K562 (cell line): ENCODE data around the gene RIC3. TPM values are rescaled to one million over a fixed set of nuclear protein-coding genes. Genes with fewer than 3 reads are reported as not detected.

Experiments
- ATAC-seq: fragments of 200-7000 bp; cut with Tn5 transposase; 3 replicates; pipeline ENCODE4 v1.9.1; 2020; ENCODE audit warnings: moderate library complexity
- BruUV-seq: library from RNA; stranded (reverse); fragments of 400-500 nt; replicated peaks from 2 replicates; lab custom pipeline; 2021; lab: Mats Ljungman, UMichigan
- CTCF ChIA-PET: fragments of 300-600 bp; formaldehyde crosslinking; extraction: SDS; loops from one replicate; lab custom pipeline; 2021; ENCODE audit warnings: low intra/inter-chr PET ratio; lab: Yijun Ruan, JAX
- POLR2A ChIA-PET: fragments of 300-600, 350-650 bp; sonication (Branson Sonifier 250); formaldehyde crosslinking; extraction: SDS; loops from one replicate; lab custom pipeline; 2021; ENCODE audit warnings: antibody characterized with exemption, inconsistent platforms; lab: Yijun Ruan, JAX
- DNase-seq, 4 experiments: peaks; one replicate each; pipeline versions ENCODE4 v3.0.0 to v3.0.0-alpha.2; 2011 to 2018; ENCODE audit warnings: low spot score in 3 of 4, mixed read lengths in 3 of 4; ENCODE audit errors: extremely low read depth in 1 of 4
- FAIRE-seq: peaks from 2 replicates; lab custom pipeline; 2011; peaks lifted over from hg19 to GRCh38; lab: Jason Lieb, UNC
- H2AFZ ChIP-seq: 2 replicates; pipeline ENCODE4 v1.6.0; 2011; ENCODE audit warnings: low read depth, low read length, control low read depth, inconsistent platforms
- H3K27ac ChIP-seq: fragments of 200-600 bp; 3 replicates; pipeline ENCODE4 v1.8.0; 2011; ENCODE audit warnings: low read depth, mild to moderate bottlenecking, control low read depth, inconsistent platforms, low read length, moderate library complexity, mixed read lengths; ENCODE audit errors: extremely low read depth
- H3K27me3 ChIP-seq, 2 experiments: fragments of 300-600 bp in 1 of 2; 2 replicates in 1 of 2; 3 replicates in 1 of 2; pipeline versions ENCODE4 v1.6.0 to v1.8.0; 2011; ENCODE audit warnings: inconsistent platforms in 2 of 2, low read length in 2 of 2, mild to moderate bottlenecking in 1 of 2, mixed read lengths in 1 of 2, moderate library complexity in 1 of 2; ENCODE audit not compliant: control insufficient read depth in 2 of 2, insufficient read depth in 2 of 2
- H3K36me3 ChIP-seq: fragments of 300-600 bp; 3 replicates; pipeline ENCODE4 v1.8.0; 2011; ENCODE audit warnings: mild to moderate bottlenecking, low read length, inconsistent platforms; ENCODE audit not compliant: control insufficient read depth, insufficient read depth
- H3K4me1 ChIP-seq, 2 experiments: fragments of 200-600 bp in 1 of 2; replicated peaks in 1 of 2; 2 replicates in 1 of 2; 3 replicates in 1 of 2; pipeline versions ENCODE4 v1.5.1 to v1.8.0; 2011; ENCODE audit warnings: inconsistent platforms in 2 of 2, low read length in 2 of 2, mild to moderate bottlenecking in 1 of 2, mixed read lengths in 1 of 2, moderate library complexity in 1 of 2; ENCODE audit not compliant: control insufficient read depth in 2 of 2, insufficient read depth in 2 of 2
- H3K4me2 ChIP-seq: 2 replicates; pipeline ENCODE4 v1.6.1; 2011; ENCODE audit warnings: low read length, control low read depth, inconsistent platforms, mixed read lengths; ENCODE audit not compliant: insufficient read depth
- H3K4me3 ChIP-seq: fragments of 200-600 bp; sonication (generic), shearing (Covaris generic); 2 replicates; pipeline ENCODE4 v1.5.1; 2016; ENCODE audit warnings: control low read depth, inconsistent platforms
- H3K79me2 ChIP-seq: fragments of 200-600 bp; 3 replicates; pipeline ENCODE4 v1.8.0; 2011; ENCODE audit warnings: low read length, inconsistent platforms; ENCODE audit not compliant: control insufficient read depth, insufficient read depth
- H3K9ac ChIP-seq, 2 experiments: 2 replicates each; pipeline versions ENCODE4 v1.6.0 to v1.6.1; 2011; ENCODE audit warnings: low read depth in 2 of 2, low read length in 2 of 2, control low read depth in 1 of 2, inconsistent platforms in 1 of 2, mild to moderate bottlenecking in 1 of 2, mixed read lengths in 1 of 2; ENCODE audit not compliant: insufficient read depth in 1 of 2
- H3K9me1 ChIP-seq: one replicate; pipeline ENCODE4 v1.6.0; 2011; ENCODE audit warnings: inconsistent platforms, mild to moderate bottlenecking, low read length, moderate library complexity; ENCODE audit not compliant: control insufficient read depth, insufficient read depth
- H3K9me3 ChIP-seq: replicated peaks from 2 replicates; pipeline ENCODE4 v1.5.1; 2011; ENCODE audit warnings: low read depth, low read length, inconsistent platforms; ENCODE audit not compliant: control insufficient read depth, insufficient read depth
- H4K20me1 ChIP-seq: replicated peaks from 2 replicates; pipeline ENCODE4 v1.6.1; 2011; ENCODE audit warnings: low read length, inconsistent platforms, mixed read lengths; ENCODE audit not compliant: control insufficient read depth, insufficient read depth
- CUX1 ChIP-seq: fragments of 200-800 bp; sonication (Bioruptor generic); IDR thresholded peaks from 2 replicates; pipeline ENCODE4 v1.6.1; 2016; ENCODE audit warnings: missing genetic modification characterization, missing compliant biosample characterization
- TAF15 ChIP-seq: fragments of 200-400 bp; formaldehyde crosslinking; IDR thresholded peaks from 2 replicates; pipeline ENCODE4 v1.6.1; 2017; ENCODE audit warnings: mild to moderate bottlenecking, low read depth, low read length, moderate library complexity
- ZNF511 ChIP-seq: sonication (generic); formaldehyde crosslinking; IDR thresholded peaks from 2 replicates; pipeline ENCODE4 v1.8.0; 2022; ENCODE audit warnings: mild to moderate bottlenecking, missing genetic modification reagents
- ZNF778 ChIP-seq: fragments of 450-650 bp; formaldehyde crosslinking; IDR thresholded peaks from 2 replicates; pipeline ENCODE4 v1.4.0; 2020; ENCODE audit warnings: mild to moderate bottlenecking, moderate library complexity
- ZZZ3 ChIP-seq: fragments of 450-650 bp; IDR thresholded peaks from 2 replicates; pipeline ENCODE4 v1.6.1; 2016; ENCODE audit warnings: antibody characterized with exemption, mild to moderate bottlenecking, moderate library complexity
- WGBS: fragments of 100-300 bp; shearing (Covaris generic); methylation state at CpG from one replicate; pipeline ENCODE4 v1.1.6; 2016; ENCODE audit warnings: low coverage, mixed read lengths; ENCODE audit not compliant: insufficient coverage; ENCODE audit errors: missing lambda C conversion rate; 5-methylcytosine and 5-hydroxymethylcytosine counted together
- in situ Hi-C: fragments of 300-500 bp; cut with MboI; formaldehyde crosslinking; loops from 4 replicates; pipeline ENCODE4 v1.15.0; 2018; ENCODE audit warnings: inconsistent platforms, mixed read lengths
- intact Hi-C: fragments of 100-400 bp; cut with micrococcal nuclease; formaldehyde crosslinking; loops from 2 replicates; pipeline ENCODE4 v1.14.2; 2022
- polyA plus RNA-seq, 8 experiments: library from polyadenylated mRNA; depleted of rRNA in 4 of 8; stranded (reverse) in 5 of 8; unstranded in 3 of 8; fragments of >200 nt; fragmentation: Nextera tagmentation in 2 of 8; fragmentation: Illumina TruSeq in 1 of 8; extraction: Ambion mirVana in 2 of 8; extraction: Trizol in 1 of 8; gene quantifications; 2 replicates each; pipeline versions ENCODE4 v1.2.1 to v1.2.3, GENCODE V29; 2011 to 2014; ENCODE audit warnings: inconsistent platforms in 1 of 8, missing spikeins in 1 of 8
- total RNA-seq, 7 experiments: library from RNA; depleted of rRNA in 6 of 7; stranded (reverse); fragments of >200 nt in 6 of 7; fragmentation: Illumina TruSeq in 2 of 7; extraction: Trizol in 2 of 7; gene quantifications; 2 replicates each; pipeline versions ENCODE4 v1.2.1 to v1.2.3, GENCODE V29; 2011 to 2021; ENCODE audit warnings: low replicate concordance in 1 of 7

RIC3 gene
- total and polyA plus RNA-seq, 9 of the 15 experiments (the other 6 are each of a cell fraction or from before 2014, with no cell fraction given), result 0.03 to 0.16 (median 0.05) TPM; not detected in 4

- no peak for ATAC-seq
- no TSS peak for BruUV-seq
- WGBS, result 1% methylated on average over 5 of the region's 5 CpGs
Measured at GRCh38 chr11:8107642-8108041, 61.2 kb downstream of the RIC3 start.

More at GRCh38 chr11:8107642-8108041, 61.2 kb downstream of the RIC3 start:
- H3K9me1 ChIP-seq, result no peaks in the 10 kb centered on the region
- H2AFZ ChIP-seq, result no peak overlapping the region
- ChIA-PET POLR2A (interaction anchor here (0.9 kb wide), 1 partner anchor 19 kb away, joined by 3 read pairs; no protein-coding TSS in a partner anchor), CTCF (no interaction called here)
- peaks cover 0 to 8% of the 10 kb centered on the region in 2 experiments; a peak in 3 of 5 replicates for H3K27me3 ChIP-seq
- in situ Hi-C loops (no loop called here), intact Hi-C loops (no loop called here)
- H3K4me2 ChIP-seq, result no peak overlapping the region
- H3K4me3 ChIP-seq, result no peak overlapping the region
- no peaks in the 10 kb centered on the region; the same call in 1 of the 2 replicates for H4K20me1 ChIP-seq
- H3K27ac ChIP-seq, result no peak overlapping the region
- no peak overlapping the region for H3K9ac ChIP-seq
- no peak for TF ChIP-seq ZNF778 (CRISPR knock-in tag)
- TF ChIP-seq ZZZ3, result no peak
- no peak for TF ChIP-seq ZNF511 (CRISPR knock-in tag)
- no peak for TF ChIP-seq TAF15
- no peak for TF ChIP-seq CUX1 (CRISPR knock-in tag)
- H3K36me3 ChIP-seq, result no peaks in the 10 kb centered on the region
- no peak for DNase-seq
- H3K9me3 ChIP-seq, result no peaks in the 10 kb centered on the region
- FAIRE-seq, result no peak
- H3K4me1 ChIP-seq, result no peaks in the 10 kb centered on the region
- no peaks in the 10 kb centered on the region for H3K79me2 ChIP-seq
